Activated CD4-positive, alpha-beta T cell treated with anti-CD3 and anti-CD28 coated beads for 4 hours (primary cell): Measurements from ENCODE around the gene MAN2A2.
"Not testable (repeated sequence)": the region's sequence is repeated elsewhere in the genome, so short reads cannot be mapped to it uniquely, and the experiment has no call there.

Source experiments
- DNase-seq, 2 donors: peaks; one replicate each; pipeline ENCODE4 v3.0.0-alpha.2; 2020

The MAN2A2 gene

GRCh38 chr15:90871716-90872485 is 31.2 kb upstream of the MAN2A2 start:
- peak in 1 of 2 donors; percentile 52 for DNase-seq

DNA sequence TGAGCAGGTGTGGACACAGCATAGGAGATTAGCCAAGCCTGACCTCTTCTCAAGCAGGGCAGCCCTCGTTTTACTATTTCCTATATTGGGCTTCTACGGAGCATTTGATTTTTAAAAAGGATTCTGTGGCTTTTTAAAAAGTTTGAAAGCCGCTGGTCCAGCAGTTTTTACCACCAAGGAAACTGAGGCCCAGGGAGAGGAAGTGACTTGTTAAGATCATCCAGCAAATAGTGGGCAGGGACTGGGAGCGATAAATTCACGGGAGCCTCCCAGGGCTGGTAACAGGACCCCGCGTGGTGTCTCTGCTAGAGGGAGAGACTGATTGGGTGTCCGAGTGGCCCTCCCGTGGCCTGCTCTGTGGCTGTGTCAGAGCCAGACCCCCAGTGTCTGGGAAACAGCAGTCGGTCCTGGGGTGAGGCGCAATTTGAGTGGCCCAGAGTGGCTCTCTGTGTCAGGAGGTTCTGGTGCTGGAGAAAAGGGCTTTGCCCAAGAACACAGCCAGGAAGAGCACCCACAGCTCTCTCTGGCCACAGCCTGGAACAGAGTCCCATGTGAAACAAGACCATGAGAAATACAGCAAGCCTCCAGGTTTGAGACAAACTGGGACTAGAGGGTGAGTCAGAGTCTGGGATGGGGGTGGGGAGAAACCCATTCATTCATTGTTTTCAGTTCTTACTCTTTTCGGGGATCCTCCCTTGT is 30.5 kb upstream of the MAN2A2 start:
- DNase-seq: peak; percentile 64 to 67

DNA sequence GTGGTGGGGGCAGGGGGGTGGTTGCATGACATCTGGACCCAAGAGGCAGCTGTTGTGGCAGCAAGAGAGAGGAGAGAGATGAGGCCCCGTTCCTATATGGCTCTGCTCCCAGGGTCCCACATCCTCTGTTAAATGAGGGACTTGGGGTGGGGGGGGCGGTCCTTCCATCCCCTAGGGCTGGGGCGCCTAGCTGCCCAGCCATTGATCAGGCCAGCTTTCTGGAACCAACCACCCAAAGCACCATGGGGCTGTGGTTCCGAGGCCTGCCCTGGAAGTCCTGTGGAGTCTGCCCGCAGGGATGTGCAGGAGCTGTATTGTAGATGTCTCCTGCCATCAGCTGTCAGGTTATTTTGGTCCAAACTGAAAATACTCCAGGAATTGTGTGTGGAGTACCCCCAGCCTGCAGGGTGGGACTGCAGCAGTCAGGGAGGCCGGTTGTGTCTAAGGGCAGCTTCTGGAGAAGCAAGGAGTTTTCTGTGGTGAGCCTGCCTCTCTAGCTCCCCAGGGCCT is 29.6 kb upstream of the MAN2A2 start:
- DNase-seq: no peak

DNA sequence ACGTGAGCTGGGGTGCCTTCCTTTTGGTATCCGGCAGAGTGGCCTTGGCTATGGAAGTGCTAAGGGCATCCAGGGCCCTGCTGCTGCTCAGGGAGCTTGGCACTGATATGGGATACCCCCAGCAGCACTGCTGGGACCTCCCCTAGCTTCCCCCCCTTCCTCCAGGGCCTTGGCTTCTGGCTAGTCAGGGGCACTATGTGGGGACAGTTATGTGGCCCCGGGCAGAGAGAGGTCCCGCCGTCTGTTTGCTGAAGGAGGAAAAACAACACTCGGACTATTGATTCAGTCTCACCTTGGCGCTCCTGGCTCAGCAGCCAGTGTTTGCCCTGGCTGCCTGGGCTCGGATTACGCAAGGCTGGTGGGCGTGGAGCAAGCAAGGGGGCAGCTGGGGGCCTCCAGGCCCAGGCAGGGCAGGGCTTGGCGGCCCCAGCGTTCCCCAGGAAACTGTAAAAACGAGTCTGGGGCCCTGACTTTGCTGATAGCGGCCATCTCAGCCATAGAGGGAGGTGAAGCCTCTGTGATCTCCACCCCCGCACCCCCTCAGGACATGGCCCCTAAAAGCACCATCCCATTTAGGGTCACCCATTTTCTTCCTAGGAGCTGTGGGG is 29.0 kb upstream of the MAN2A2 start:
- no peak for DNase-seq

- not testable (repeated sequence) for DNase-seq
Measured at GRCh38 chr15:90874986-90875385, 28.1 kb upstream of the MAN2A2 start.

DNA sequence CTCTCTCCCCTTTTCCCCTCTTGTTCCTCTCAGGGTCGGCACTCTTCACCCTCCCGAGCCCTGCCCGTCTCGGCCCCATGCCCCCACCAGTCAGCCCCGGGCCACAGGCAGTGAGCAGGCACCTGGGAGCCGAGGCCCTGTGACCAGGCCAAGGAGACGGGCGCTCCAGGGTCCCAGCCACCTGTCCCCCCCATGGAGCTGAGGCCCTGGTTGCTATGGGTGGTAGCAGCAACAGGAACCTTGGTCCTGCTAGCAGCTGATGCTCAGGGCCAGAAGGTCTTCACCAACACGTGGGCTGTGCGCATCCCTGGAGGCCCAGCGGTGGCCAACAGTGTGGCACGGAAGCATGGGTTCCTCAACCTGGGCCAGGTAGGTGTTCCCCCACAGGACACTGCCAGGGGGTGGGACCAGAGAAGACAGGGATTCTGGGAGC is 27.5 kb upstream of the MAN2A2 start:
- no peak for DNase-seq

- no peak for DNase-seq
Measured at GRCh38 chr15:90876046-90876445, 27.1 kb upstream of the MAN2A2 start.

- no peak for DNase-seq
Measured at GRCh38 chr15:90876512-90877170, 26.5 kb upstream of the MAN2A2 start.

GRCh38 chr15:90877315-90877714 is 25.8 kb upstream of the MAN2A2 start:
- no peak for DNase-seq

DNA sequence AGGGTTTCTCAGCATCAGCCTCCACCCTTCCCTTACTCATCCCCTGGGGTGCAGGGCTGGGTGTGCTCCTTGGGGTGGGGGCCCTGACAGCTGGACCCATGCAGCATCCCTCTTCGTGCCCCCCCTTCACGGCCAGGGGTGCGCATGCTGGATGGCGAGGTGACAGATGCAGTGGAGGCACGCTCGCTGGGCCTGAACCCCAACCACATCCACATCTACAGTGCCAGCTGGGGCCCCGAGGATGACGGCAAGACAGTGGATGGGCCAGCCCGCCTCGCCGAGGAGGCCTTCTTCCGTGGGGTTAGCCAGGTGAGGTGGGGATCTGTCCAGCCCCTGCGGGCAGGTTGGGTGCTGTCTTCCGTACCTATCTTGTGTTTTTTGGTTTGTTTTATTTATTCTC is 25.1 kb upstream of the MAN2A2 start:
- DNase-seq: no peak

DNA sequence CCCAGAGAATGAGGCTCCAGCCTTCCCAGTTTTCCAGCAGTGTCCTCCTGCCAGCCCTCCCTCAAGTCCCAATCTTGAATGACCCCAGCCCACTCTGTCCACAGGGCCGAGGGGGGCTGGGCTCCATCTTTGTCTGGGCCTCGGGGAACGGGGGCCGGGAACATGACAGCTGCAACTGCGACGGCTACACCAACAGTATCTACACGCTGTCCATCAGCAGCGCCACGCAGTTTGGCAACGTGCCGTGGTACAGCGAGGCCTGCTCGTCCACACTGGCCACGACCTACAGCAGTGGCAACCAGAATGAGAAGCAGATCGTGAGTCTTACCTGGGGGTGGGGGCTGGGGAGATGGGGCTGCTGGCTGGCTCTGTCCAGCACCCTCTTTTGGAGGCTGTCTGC is 24.4 kb upstream of the MAN2A2 start:
- no peak for DNase-seq

GRCh38 chr15:90879730-90880366 is 23.3 kb upstream of the MAN2A2 start:
- DNase-seq: no peak

- no peak for DNase-seq
Measured at GRCh38 chr15:90880381-90881145, 22.5 kb upstream of the MAN2A2 start.

DNA sequence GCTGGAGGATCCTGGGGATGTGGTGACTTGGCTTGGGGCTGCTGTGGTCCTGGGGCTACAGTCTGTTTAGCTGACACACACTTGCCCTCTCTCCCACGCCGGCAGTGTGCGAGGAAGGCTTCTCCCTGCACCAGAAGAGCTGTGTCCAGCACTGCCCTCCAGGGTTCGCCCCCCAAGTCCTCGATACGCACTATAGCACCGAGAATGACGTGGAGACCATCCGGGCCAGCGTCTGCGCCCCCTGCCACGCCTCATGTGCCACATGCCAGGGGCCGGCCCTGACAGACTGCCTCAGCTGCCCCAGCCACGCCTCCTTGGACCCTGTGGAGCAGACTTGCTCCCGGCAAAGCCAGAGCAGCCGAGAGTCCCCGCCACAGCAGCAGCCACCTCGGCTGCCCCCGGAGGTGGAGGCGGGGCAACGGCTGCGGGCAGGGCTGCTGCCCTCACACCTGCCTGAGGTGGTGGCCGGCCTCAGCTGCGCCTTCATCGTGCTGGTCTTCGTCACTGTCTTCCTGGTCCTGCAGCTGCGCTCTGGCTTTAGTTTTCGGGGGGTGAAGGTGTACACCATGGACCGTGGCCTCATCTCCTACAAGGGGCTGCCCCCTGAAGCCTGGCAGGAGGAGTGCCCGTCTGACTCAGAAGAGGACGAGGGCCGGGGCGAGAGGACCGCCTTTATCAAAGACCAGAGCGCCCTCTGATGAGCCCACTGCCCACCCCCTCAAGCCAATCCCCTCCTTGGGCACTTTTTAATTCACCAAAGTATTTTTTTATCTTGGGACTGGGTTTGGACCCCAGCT is 21.7 kb upstream of the MAN2A2 start:
- DNase-seq: no peak

- DNase-seq: no peak
Measured at GRCh38 chr15:90881978-90882721, 21.0 kb upstream of the MAN2A2 start.

DNA sequence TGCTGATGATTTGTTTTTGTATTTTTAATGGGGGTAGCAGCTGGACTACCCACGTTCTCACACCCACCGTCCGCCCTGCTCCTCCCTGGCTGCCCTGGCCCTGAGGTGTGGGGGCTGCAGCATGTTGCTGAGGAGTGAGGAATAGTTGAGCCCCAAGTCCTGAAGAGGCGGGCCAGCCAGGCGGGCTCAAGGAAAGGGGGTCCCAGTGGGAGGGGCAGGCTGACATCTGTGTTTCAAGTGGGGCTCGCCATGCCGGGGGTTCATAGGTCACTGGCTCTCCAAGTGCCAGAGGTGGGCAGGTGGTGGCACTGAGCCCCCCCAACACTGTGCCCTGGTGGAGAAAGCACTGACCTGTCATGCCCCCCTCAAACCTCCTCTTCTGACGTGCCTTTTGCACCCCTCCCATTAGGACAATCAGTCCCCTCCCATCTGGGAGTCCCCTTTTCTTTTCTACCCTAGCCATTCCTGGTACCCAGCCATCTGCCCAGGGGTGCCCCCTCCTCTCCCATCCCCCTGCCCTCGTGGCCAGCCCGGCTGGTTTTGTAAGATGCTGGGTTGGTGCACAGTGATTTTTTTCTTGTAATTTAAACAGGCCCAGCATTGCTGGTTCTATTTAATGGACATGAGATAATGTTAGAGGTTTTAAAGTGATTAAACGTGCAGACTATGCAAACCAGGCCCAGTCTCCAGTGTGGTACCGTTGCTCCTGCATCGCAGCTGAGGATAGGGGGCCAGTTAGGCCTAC is 20.1 kb upstream of the MAN2A2 start:
- no peak for DNase-seq

- no peak for DNase-seq
Measured at GRCh38 chr15:90883526-90883975, 19.6 kb upstream of the MAN2A2 start.

DNA sequence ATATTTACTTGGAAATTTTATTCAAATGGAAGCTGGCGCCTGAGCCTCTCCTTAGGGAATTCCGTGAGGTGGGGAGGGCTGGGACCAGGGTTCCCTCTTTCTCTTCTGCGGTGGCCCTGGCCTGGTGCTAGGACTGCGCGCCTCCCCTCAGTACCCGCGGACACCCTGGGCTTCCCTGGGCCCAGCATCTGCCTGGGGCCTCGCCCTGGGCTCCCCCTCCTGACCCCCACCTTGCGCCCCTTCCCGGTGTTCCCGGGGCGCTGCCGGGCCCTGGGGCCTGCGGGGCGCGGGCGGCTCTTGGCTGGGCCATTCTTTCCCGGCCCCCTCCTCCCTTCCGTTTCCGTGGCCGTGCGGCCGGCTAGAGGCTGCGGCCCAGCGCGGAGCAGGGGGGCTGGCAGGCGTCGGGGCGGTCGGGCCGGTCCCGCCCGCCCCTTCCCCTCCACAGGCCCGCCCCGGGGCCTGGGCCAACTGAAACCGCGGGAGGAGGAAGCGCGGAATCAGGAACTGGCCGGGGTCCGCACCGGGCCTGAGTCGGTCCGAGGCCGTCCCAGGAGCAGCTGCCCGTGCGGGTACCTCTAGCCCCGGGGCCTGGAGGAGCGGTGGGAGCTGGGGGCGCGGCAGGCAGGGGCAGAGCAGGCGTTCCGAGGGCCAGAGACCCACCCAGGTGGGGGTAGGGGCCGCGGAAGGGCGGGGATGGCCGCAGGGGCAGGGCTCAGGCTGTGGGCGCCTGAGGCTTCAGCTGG is 19.0 kb upstream of the MAN2A2 start, which contains the start of gene FES:
TSS of gene FES (plus strand) at position 529 of the 743 bp plus-strand sequence. CDS start 542 bp downstream, outside the sequence.
- no peak for DNase-seq
